ENCODE measurements around the gene GNA15.
"Not testable (repeated sequence)": the region's sequence is repeated elsewhere in the genome, so short reads cannot be mapped to it uniquely, and the experiment has no call there.

Gene GNA15

GRCh38 chr19:3135961-3136683 is at the start of gene GNA15:
Gene GNA15, plus strand, starts transcription at chr19:3136033. Its CDS starts 418 bp downstream, at chr19:3136451.
- TF ChIP-seq CTCF (IDR thresholded peaks at IDR 0.05; ENCODE audit: low read depth, low read length): no peak
- no peak within 1 kb of the TSS for H3K4me3 ChIP-seq (replicated peaks in 1 of 2; ENCODE audit: low read depth in 2 of 2, low read length in 2 of 2)
- no peak for DNase-seq (ENCODE audit: low read depth in 2 of 2)

GRCh38 chr19:3087769-3088168 is 48.1 kb upstream of the GNA15 start:
- no peak for DNase-seq (ENCODE audit: low read depth in 2 of 2)
- no peak for TF ChIP-seq CTCF (IDR thresholded peaks at IDR 0.05; ENCODE audit: low read depth, low read length)
- no peak overlapping the region for H3K4me3 ChIP-seq (replicated peaks in 1 of 2; ENCODE audit: low read depth in 2 of 2, low read length in 2 of 2)

GRCh38 chr19:3089299-3089855 is 46.5 kb upstream of the GNA15 start:
- DNase-seq (ENCODE audit: low read depth in 2 of 2); H3K4me3 ChIP-seq (replicated peaks in 1 of 2; ENCODE audit: low read depth in 2 of 2, low read length in 2 of 2): not testable (repeated sequence)

- DNase-seq (ENCODE audit: low read depth in 2 of 2): peak; percentile 27 to 28
- TF ChIP-seq CTCF (IDR thresholded peaks at IDR 0.05; ENCODE audit: low read depth, low read length): no peak
- H3K4me3 ChIP-seq (replicated peaks in 1 of 2; ENCODE audit: low read depth in 2 of 2, low read length in 2 of 2): peak overlapping the region; percentile 97 to 98
These were observed 41.0 kb upstream of the GNA15 start for GRCh38 chr19:3094601-3095440.

GRCh38 chr19:3095441-3096191 is 40.2 kb upstream of the GNA15 start:
- DNase-seq (ENCODE audit: low read depth in 2 of 2): peak in 1 of 2 donors; percentile 7
- H3K4me3 ChIP-seq (replicated peaks in 1 of 2; ENCODE audit: low read depth in 2 of 2, low read length in 2 of 2): peak overlapping the region; percentile 97 to 98
- TF ChIP-seq CTCF (IDR thresholded peaks at IDR 0.05; ENCODE audit: low read depth, low read length): no peak

- TF ChIP-seq CTCF (IDR thresholded peaks at IDR 0.05; ENCODE audit: low read depth, low read length): no peak
- H3K4me3 ChIP-seq (replicated peaks in 1 of 2; ENCODE audit: low read depth in 2 of 2, low read length in 2 of 2): peak overlapping the region; percentile 97 to 98
- no peak for DNase-seq (ENCODE audit: low read depth in 2 of 2)
These were observed 39.4 kb upstream of the GNA15 start for GRCh38 chr19:3096267-3096901.

Data from cardiac fibroblast (primary cell).